SK-N-SH treated with all-trans-retinoic acid at 6 μM for 48 hours (cell line): ENCODE measurements around the gene SLC6A9.

Experiments
- ISL1 ChIP-seq: fragments of 250-450 bp; sonication (Bioruptor Pico); IDR thresholded peaks from 2 replicates; pipeline ENCODE4 v2.1.2; 2022; ENCODE audit warnings: mild to moderate bottlenecking, moderate library complexity
- PATZ1 ChIP-seq: fragments of 250-450 bp; sonication (Bioruptor Pico); IDR thresholded peaks from 2 replicates; pipeline ENCODE4 v1.8.0; 2020; ENCODE audit warnings: mild to moderate bottlenecking, moderate library complexity, borderline replicate concordance
- ZNF70 ChIP-seq: fragments of 450-650 bp; formaldehyde crosslinking; IDR thresholded peaks from 2 replicates; pipeline ENCODE4 v1.5.0; 2020; ENCODE audit warnings: mild to moderate bottlenecking, moderate library complexity

DNA sequence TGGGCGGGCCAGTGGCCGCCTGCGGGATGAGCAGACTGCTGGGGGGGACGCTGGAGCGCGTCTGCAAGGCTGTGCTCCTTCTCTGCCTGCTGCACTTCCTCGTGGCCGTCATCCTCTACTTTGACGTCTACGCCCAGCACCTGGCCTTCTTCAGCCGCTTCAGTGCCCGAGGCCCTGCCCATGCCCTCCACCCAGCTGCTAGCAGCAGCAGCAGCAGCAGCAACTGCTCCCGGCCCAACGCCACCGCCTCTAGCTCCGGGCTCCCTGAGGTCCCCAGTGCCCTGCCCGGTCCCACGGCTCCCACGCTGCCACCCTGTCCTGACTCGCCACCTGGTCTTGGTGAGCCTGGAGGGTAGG lies 50.1 kb downstream of the SLC6A9 start:
- TF ChIP-seq ISL1 (CRISPR knock-in tag) (no peak), PATZ1 (no peak), ZNF70 (CRISPR knock-in tag) (no peak)
